ENCODE results near the gene CREB5.

GRCh38 chr7:28871077-28871476 lies 458.8 kb downstream of the CREB5 start:
- TF ChIP-seq CTCF (IDR thresholded peaks at IDR 0.05) (no peak), POLR2A (IDR thresholded peaks at IDR 0.05) (no peak)
